GM19397 (cell line): ENCODE measurements around the gene GPRC5C.

Source experiments
- ATAC-seq: cut with Tn5 transposase; IDR thresholded peaks from one replicate; pipeline ENCODE4 v1.9.1; 2021; ENCODE audit warnings: mild to moderate bottlenecking, moderate library complexity; ENCODE audit not compliant: unreplicated experiment

Gene GPRC5C

DNA sequence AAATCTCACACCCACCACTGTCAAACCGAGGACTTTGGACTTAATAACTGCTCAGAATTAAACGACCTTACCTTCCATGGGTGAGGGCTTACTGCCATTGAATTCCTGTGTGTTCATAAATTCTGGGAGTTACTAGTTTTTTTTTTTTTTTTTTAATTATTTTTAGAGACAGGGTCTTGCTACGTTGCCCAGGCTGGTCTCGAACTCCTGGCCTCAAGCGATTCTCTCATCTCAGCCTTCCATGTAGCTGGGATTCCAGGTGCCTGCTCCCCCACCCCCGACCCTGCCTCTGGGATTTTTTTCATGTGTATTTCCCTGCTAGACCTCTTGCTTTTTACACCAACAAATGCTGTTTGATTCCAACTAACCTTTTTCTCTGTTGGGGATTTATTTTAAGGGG, 19.7 kb downstream of the GPRC5C start:
- no peak for ATAC-seq

GRCh38 chr17:74452033-74452840, 20.3 kb downstream of the GPRC5C start:
- ATAC-seq: no peak

DNA sequence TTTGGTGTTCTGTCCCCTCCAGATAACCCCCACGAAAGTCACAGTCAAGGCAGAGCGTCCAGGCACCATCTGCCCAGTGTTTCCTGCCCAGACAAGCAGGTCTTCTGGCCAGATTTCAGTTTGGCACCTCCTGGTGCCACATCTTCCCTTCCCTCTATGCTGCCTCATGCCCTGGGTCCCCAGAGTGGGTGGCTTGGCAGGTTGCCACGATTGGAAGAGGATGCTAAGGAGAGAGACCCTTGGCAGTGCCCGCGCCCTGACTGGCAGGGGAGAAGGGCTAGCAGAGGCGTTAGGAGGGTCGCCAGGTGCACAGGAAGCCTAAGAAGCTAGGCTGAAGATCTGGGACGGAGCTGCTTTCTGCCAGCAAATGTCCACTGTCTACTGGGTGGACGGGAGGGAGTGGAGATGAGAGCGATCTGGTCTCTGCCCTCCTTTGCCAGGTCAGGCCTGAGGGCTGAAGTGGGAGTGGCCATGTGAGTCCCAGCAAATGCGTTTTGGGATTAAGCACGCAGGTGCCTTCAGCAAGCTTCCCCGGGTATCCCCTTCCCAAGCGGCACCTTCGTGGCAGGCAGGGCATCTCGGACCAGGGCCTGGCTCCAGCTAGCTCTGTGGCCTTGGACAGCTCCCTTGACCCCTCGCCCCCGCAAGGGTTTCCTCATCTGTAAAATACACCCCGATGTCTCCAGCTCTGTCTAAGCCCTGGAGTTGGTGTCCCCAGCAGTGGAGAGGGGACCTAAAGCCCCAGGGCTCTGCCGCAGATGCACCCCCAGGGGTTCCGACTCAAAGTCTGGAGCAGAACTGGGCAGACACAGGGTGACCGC, 21.2 kb downstream of the GPRC5C start:
- ATAC-seq: no peak

DNA sequence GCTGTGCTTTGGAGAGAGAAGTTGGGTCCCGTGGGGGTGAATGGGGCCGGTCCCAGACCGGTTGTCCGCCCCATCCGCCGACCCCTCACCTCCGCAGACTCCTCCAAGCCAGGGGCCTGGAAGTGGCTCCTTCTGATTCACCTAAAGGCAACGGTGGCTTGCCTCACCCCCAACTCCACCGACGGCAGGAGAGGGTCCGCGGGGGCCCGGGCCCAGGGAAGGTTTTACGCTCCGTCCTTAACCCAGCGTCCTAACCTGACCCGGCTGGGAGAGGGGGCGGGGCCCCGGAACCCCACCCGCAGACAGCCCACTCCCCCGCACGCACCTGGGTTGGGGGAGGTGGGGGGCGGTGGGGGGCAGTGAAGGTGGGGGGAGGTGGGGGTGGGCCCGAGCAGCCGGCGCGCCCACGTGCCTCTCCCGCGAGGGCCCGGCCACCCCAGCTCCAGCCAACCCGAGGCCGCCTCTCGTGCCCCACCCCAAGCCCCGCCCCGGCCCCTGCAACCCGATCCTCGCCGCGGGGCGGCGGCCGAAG, 21.8 kb downstream of the GPRC5C start:
- no peak for ATAC-seq

DNA sequence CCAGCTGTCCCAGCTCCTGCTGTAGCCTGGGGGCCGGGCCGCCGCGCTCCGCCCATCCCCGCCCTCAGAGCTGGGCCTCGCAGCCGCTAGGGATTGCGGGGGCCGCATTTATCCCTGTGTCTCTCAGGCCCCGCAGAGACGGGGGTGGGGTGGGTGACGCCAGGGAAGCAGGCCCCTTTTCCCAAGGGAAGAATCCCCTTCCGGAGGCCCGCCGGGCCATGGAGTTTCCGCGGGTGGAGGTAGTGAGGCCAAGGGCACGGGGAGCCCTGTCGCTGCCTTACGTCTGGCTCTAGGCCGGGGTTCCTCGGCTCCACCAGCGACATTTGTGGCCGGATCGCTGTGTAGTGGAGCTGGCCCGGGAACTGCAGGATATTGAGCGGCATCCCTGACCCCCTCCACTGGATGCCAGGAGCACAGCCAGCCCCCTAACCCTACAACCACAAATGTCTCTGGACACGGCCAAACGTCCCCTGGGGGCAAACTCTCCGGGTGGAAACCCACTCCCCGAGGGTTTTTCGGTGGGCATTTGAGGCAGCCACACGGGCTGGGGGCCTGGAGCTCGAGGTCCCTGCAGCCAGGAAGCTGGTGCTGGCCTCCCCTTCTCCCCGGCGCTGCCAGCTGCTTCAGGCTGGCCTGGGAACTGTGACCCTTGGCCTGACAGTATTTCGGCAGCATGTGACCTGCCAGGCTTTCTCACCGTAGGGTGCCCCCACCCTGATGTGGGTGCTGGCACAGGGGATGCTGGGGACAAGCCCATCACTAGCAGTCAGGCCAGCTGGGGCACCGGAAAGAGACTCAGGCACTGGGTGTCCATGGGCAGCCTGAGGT, 22.5 kb downstream of the GPRC5C start:
- ATAC-seq: peak; percentile 93

GRCh38 chr17:74455025-74455545, 23.2 kb downstream of the GPRC5C start:
- ATAC-seq: no peak

GRCh38 chr17:74455821-74456220, 23.9 kb downstream of the GPRC5C start:
- no peak for ATAC-seq

GRCh38 chr17:74457146-74457819, 25.4 kb downstream of the GPRC5C start:
- no peak for ATAC-seq

DNA sequence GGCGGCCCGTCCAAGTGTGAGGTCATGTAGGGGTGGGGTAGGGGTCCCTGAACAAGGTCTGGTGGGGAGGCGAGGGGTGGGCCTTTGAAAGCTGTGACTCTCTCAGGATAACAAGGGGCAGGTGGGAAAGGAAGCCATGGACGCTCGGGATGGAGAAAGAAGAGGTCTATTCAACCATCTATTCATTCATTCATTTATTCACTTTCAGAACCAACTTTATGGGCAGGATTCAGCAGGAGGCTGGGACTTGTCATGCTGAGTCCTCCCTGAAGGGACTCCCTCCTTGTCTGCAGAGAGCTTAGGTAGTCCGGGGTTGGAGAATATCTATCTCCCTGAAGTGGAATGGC, 25.9 kb downstream of the GPRC5C start:
- no peak for ATAC-seq

- ATAC-seq: no peak
Observed at GRCh38 chr17:74458835-74459234, 26.9 kb downstream of the GPRC5C start.

DNA sequence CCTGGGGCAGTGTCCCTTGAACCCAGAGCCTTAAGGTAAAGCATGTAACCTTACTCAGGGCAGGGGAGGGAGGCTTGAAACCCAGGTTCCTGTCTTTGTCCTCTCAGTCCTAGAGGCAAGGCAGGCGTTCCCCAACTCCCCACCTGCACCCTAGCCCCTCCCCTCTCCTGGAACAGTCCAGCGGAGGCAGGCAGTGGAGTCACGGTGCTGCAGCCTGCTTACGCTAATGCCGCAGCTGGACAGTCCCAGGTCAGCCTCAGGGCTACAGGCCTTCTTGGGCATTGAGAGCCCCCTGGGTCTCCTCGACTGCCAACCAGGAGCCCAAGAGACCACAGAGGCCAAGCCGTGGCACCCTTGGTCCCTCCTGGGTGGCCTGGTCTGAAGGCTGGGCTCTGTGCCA, 27.7 kb downstream of the GPRC5C start:
- no peak for ATAC-seq

DNA sequence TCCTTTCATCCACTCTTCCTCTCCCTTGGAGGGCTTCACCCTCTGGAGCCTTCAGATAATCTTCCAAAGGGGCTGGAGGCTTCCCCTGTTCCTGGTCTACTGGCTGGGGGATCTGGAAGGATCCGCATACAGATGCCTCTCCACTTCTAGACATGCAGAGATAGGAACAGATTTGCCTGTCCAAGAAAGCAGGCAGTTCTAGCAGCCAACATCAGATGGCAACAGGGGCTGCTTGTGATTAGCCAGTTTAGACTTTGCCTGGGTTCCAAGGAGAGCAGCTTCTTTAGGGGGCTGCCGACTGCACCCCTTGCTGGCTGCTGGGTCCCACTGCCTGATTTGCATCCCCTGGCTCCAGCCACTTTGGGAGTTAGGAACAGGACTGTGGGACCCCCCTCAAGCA, 28.4 kb downstream of the GPRC5C start:
- no peak for ATAC-seq

DNA sequence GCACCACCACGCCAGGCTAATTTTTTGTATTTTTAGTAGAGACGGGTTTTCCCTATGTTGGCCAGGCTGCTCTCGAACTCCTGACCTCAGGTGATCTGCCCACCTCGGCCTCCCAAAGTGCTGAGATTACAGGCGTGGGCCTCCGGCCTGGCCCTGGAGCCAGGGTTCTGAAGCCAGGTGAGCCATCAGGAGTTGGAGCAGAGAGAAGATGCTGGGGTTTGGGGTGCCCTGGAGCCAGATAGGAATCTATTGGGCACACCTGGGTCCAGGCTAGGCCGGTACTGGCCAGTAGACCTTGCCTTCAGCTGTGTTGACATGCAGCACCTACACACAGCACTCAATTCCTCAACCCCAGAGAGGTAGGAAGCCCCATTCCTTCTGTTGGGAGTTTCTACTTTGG, 29.1 kb downstream of the GPRC5C start:
- no peak for ATAC-seq

- ATAC-seq: no peak
Observed at GRCh38 chr17:74461611-74462010, 29.7 kb downstream of the GPRC5C start.

DNA sequence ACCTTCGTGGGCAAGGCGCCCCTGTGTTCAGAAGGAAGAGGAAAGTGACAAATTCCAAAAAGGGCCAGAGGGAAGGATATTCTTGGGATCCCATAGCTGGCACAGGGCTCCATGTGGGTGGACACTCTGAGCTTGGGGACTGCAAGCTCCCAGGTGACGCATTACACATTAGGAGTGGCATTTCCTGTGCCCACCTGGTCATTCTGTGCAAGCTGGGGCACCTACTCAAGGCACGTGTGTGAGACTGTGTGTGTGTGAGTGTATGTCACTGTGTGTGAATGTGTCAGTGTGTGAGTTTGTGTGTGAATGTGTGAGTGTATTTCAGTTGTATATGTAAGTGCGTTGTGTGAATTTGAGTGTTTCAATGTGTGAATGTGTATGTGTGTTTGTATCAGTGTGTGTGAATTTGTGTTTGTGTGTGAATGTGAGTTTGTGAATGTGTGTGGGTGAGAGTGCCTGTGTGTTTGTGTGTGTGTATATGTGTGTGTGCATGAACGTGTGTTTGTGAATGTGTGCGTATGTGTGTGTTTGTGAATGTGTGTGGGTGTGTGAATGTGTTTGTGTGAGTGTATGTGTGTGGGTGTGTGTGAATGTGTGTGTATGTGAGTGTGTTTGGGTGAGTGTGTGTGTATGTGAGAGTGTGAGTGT, 33.0 kb downstream of the GPRC5C start:
- no peak for ATAC-seq

DNA sequence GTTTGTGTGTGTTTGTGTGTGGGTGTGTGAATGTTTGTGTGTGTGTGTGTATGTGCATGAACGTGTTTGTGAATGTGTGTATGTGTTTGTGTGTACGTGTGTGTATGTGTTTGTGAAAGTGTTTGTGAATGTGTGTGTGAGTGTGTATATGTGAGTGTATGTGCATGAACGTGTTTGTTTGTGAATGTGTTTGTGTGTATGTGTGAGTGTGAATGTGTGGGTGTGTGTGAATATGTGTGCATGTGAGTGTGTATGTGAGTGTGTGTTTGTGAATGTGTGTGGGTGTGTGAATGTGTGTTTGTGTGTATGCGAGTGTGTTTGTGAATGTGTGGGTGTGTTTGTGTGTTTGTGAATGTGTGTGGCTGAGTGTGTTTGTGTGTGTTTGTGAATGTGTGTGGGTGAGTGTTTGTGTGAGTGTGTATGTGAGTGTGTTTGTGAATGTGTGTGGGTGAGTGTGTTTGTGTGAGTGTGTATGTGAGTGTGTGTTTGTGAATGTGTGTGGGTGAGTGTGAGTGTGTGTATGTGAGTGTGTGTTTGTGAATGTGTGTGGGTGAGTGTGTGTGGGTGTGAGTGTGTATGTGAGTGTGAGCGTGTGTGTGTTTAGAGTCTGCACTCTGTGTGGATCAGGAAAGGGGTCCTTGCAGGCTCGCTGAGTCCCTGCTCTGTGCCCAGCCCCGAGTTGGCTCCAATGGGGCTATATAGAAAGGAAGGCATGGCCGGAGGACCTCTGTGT, 33.7 kb downstream of the GPRC5C start:
- ATAC-seq: no peak

GRCh38 chr17:74466111-74466827, 34.4 kb downstream of the GPRC5C start, which contains the start of gene CD300A:
Gene CD300A (plus strand): TSS chr17:74466634. CDS start chr17:74466704, 70 bp downstream.
- ATAC-seq: no peak

- no peak for ATAC-seq
Observed at GRCh38 chr17:74466828-74467184, 34.9 kb downstream of the GPRC5C start.
